ENCODE measurements around the gene TBC1D7.

- TF ChIP-seq POLR2A (IDR thresholded peaks at IDR 0.05; ENCODE audit: low read length) (no peak), GATA1 (IDR thresholded peaks at IDR 0.05; ENCODE audit: low read depth, low read length) (no peak)
These were observed 24.7 kb downstream of the TBC1D7 start for GRCh38 chr6:13303668-13304017.
